Activated CD8-positive, alpha-beta memory T cell treated with anti-CD3 and anti-CD28 coated beads for 48 hours (primary cell): Measurements from ENCODE around the gene MRPL28.

Source experiments
- DNase-seq, 3 experiments: peaks; one replicate each; pipeline ENCODE4 v3.0.0-alpha.2; 2020; ENCODE audit warnings: low read depth in 2 of 3, low spot score in 2 of 3

MRPL28 gene

GRCh38 chr16:317583-317982 lies 52.8 kb downstream of the MRPL28 start:
- no peak for DNase-seq
